ENCODE measurements around the gene RHPN2.
"Not testable (repeated sequence)": the region's sequence is repeated elsewhere in the genome, so short reads cannot be mapped to it uniquely, and the experiment has no call there.

GRCh38 chr19:32988254-32988653 is 76.4 kb downstream of the RHPN2 start:
- not testable (repeated sequence) for TF ChIP-seq CTCF (IDR thresholded peaks at IDR 0.05; ENCODE audit: control extremely low read depth in 1 of 3, insufficient read depth in 1 of 3, low read depth in 1 of 3, low read length in 3 of 3); POLR2AphosphoS5 (IDR thresholded peaks at IDR 0.05; ENCODE audit: low read depth, low read length); EGR1 (IDR thresholded peaks at IDR 0.05; ENCODE audit: borderline replicate concordance, low read depth, low read length); EZH2 (IDR thresholded peaks at IDR 0.05; ENCODE audit: low read depth, low read length, severe bottlenecking); EP300 (IDR thresholded peaks at IDR 0.05; ENCODE audit: borderline replicate concordance in 1 of 2, low read depth in 2 of 2, low read length in 2 of 2); RAD21 (IDR thresholded peaks at IDR 0.05 in 1 of 2, conservative IDR thresholded peaks at IDR 0.05 in 1 of 2; ENCODE audit: low read depth in 2 of 2, low read length in 2 of 2); YY1 (IDR thresholded peaks at IDR 0.05; ENCODE audit: low read depth, low read length); SP1 (IDR thresholded peaks at IDR 0.05; ENCODE audit: low read depth, low read length); MAFK (IDR thresholded peaks at IDR 0.05; ENCODE audit: low read depth, low read length); ATF3 (IDR thresholded peaks at IDR 0.05; ENCODE audit: insufficient read depth, low read depth, low read length)
